ENCODE results near the gene PPIP5K1.
"Not testable (repeated sequence)": the region's sequence is repeated elsewhere in the genome, so short reads cannot be mapped to it uniquely, and the experiment has no call there.

The PPIP5K1 gene

GRCh38 chr15:43544266-43544665, 45.7 kb downstream of the PPIP5K1 start:
- no peak for DNase-seq

- DNase-seq = no peak
Measured at GRCh38 chr15:43541785-43542184, 48.2 kb downstream of the PPIP5K1 start.

- DNase-seq = no peak
Measured at GRCh38 chr15:43538091-43538490, 51.9 kb downstream of the PPIP5K1 start.

- DNase-seq = no peak
Measured at GRCh38 chr15:43534897-43535296, 55.1 kb downstream of the PPIP5K1 start.

- DNase-seq = not testable (repeated sequence)
Measured at GRCh38 chr15:43532826-43533225, 57.2 kb downstream of the PPIP5K1 start.

GRCh38 chr15:43531018-43531670, 58.9 kb downstream of the PPIP5K1 start:
- DNase-seq = no peak

GRCh38 chr15:43529587-43530345, 60.2 kb downstream of the PPIP5K1 start:
- no peak for DNase-seq

GRCh38 chr15:43529141-43529540, 60.9 kb downstream of the PPIP5K1 start:
- no peak for DNase-seq

- DNase-seq = no peak
Measured at GRCh38 chr15:43528542-43529007, 61.4 kb downstream of the PPIP5K1 start.

- no peak for DNase-seq
Measured at GRCh38 chr15:43527802-43528541, 62.0 kb downstream of the PPIP5K1 start.

GRCh38 chr15:43527016-43527801, 62.8 kb downstream of the PPIP5K1 start:
- no peak for DNase-seq

GRCh38 chr15:43526261-43526930, 63.6 kb downstream of the PPIP5K1 start:
- DNase-seq = no peak

- DNase-seq = no peak
Measured at GRCh38 chr15:43525131-43525530, 64.9 kb downstream of the PPIP5K1 start.

GRCh38 chr15:43524254-43524845, 65.7 kb downstream of the PPIP5K1 start:
- DNase-seq = no peak

GRCh38 chr15:43523646-43524045, 66.4 kb downstream of the PPIP5K1 start:
- DNase-seq = no peak

- DNase-seq = no peak
Measured at GRCh38 chr15:43522247-43522646, 67.8 kb downstream of the PPIP5K1 start.

- DNase-seq = no peak
Measured at GRCh38 chr15:43521419-43521818, 68.6 kb downstream of the PPIP5K1 start.

- no peak for DNase-seq
Measured at GRCh38 chr15:43520138-43520537, 69.9 kb downstream of the PPIP5K1 start.

- no peak for DNase-seq
Measured at GRCh38 chr15:43519196-43519595, 70.8 kb downstream of the PPIP5K1 start.

GRCh38 chr15:43518197-43518761, 71.7 kb downstream of the PPIP5K1 start:
- no peak for DNase-seq

All from SIG-M5 (cell line).